Pancreas (tissue), 10 donors: ENCODE data around the gene CORO1A. TPM values are rescaled to one million over a fixed set of nuclear protein-coding genes. Genes with fewer than 3 reads are reported as not detected.

ENCODE experiments used
- ATAC-seq, 4 donors: fragments of 200-7000 bp; cut with Tn5 transposase; one replicate each; pipeline versions ENCODE4 v1.8.0 to v1.9.1; 2020; ENCODE audit warnings: mild to moderate bottlenecking in 4 of 4, moderate library complexity in 4 of 4
- DNase-seq, 6 donors: peaks; one replicate each; pipeline ENCODE4 v3.0.0-alpha.2; 2020
- FAIRE-seq: peaks from 2 replicates; lab custom pipeline; 2012; peaks lifted over from hg19 to GRCh38; lab: Jason Lieb, UNC
- H3K27ac ChIP-seq, 4 donors: fragments of 200-600 bp; sonication (generic); 1 replicate in 3 of 4; 2 replicates in 1 of 4; pipeline versions ENCODE4 v1.5.0 to v1.8.0; 2020
- H3K27me3 ChIP-seq, 4 donors: fragments of 200-600 bp; one replicate each; pipeline ENCODE4 v1.8.0; 2021
- H3K36me3 ChIP-seq, 3 donors: fragments of 200-600 bp; sonication (generic) in 1 of 3; one replicate each; pipeline versions ENCODE4 v1.5.0 to v1.8.0; 2020 to 2021
- H3K4me1 ChIP-seq, 3 donors: fragments of 200-600 bp; one replicate each; pipeline ENCODE4 v1.8.0; 2021
- H3K4me3 ChIP-seq, 4 donors: fragments of 200-600 bp; sonication (generic) in 2 of 4; one replicate each; pipeline versions ENCODE4 v1.5.0 to v1.8.0; 2020 to 2021
- H3K9me3 ChIP-seq, 4 donors: fragments of 200-600 bp; one replicate each; pipeline ENCODE4 v1.8.0; 2021
- CTCF ChIP-seq, 4 donors: fragments of 200-600 bp; sonication (generic) in 3 of 4; IDR thresholded peaks; one replicate each; pipeline versions ENCODE4 v1.5.0 to v1.8.0; 2021; ENCODE audit warnings: antibody characterized with exemption in 4 of 4
- WGBS, 2 donors: extraction: QIAGEN DNeasy Blood & Tissue Kit; methylation state at CpG; one replicate each; pipeline ENCODE4 v1.1.7; 2013; 5-methylcytosine and 5-hydroxymethylcytosine counted together
- intact Hi-C, 3 donors: fragments of 100-400 bp; cut with DNase I; formaldehyde crosslinking; loops; one replicate each; pipeline versions ENCODE4 v1.11.1 to v1.14.2; 2022
- polyA plus RNA-seq, 2 donors: library from polyadenylated mRNA; stranded (reverse); fragments of 200-250 nt; gene quantifications; one replicate each; pipeline ENCODE4 v1.2.3, GENCODE V29; 2013
- total RNA-seq, 6 donors: library from RNA; stranded (reverse); fragmentation: NEBNext Ultra II Directional in 4 of 6; extraction: Animal tissue kit (Norgen Biotek cat#: 25700) in 4 of 6; gene quantifications; one replicate each; pipeline versions ENCODE4 v1.2.1 to v1.2.4, GENCODE V29; 2021 to 2023
- donor health status: healthy with polysubstance abuse.
- donor health status: DM: no; HTN: no; CAD: no; lungs with moderate emphysema.
- donor health status: DM: no; HTN: no; CAD: no.
- donor health status: control.
- donor health status: control.
- donor health status: Bipolar disorder and iron deficiency.
- donor health status: DM: yes; HTN: yes; CAD: no.
- donor health status: DM: no; HTN: no; CAD: no.
- donor health status: DM: no; HTN: no; CAD: no.
- donor health status: DM: yes; HTN: yes; CAD: no.

Gene CORO1A
- total and polyA plus RNA-seq, 8 donors: 2.1 to 26.4 (median 11.3) TPM

GRCh38 chr16:30145657-30146056, 37.7 kb upstream of the CORO1A start:
- no peak for TF ChIP-seq CTCF (IDR thresholded peaks at IDR 0.05)
- WGBS, 2 donors: 49 to 61% methylated on average over 1 of the region's 1 CpG
- DNase-seq (no peak), ATAC-seq (no peak), FAIRE-seq (no peak)
- H3K27me3 ChIP-seq: no peaks in the 10 kb centered on the region
- no peaks in the 10 kb centered on the region for H3K9me3 ChIP-seq
- no peaks in the 10 kb centered on the region for H3K4me1 ChIP-seq
- H3K27ac ChIP-seq: no peak overlapping the region
- intact Hi-C loops: no loop called here
- H3K36me3 ChIP-seq: no peaks in the 10 kb centered on the region
- no peak overlapping the region for H3K4me3 ChIP-seq

GRCh38 chr16:30147843-30148510, 35.4 kb upstream of the CORO1A start:
- DNase-seq (no peak), ATAC-seq (no peak), FAIRE-seq (no peak)
- H3K9me3 ChIP-seq: no peaks in the 10 kb centered on the region
- no peaks in the 10 kb centered on the region for H3K4me1 ChIP-seq
- TF ChIP-seq CTCF (IDR thresholded peaks at IDR 0.05): no peak
- no peaks in the 10 kb centered on the region for H3K27me3 ChIP-seq
- H3K36me3 ChIP-seq: no peaks in the 10 kb centered on the region
- no peak overlapping the region for H3K27ac ChIP-seq
- H3K4me3 ChIP-seq: no peak overlapping the region
- intact Hi-C loops: no loop called here
- 83 to 86% methylated on average over 3 of the region's 3 CpGs for WGBS, 2 donors

- no peak for FAIRE-seq
- Histone ChIP-seq H3K4me1 (no peaks in the 10 kb centered on the region), H3K27ac (no peak overlapping the region), H3K9me3 (no peaks in the 10 kb centered on the region), H3K4me3 (no peak overlapping the region), H3K27me3 (no peaks in the 10 kb centered on the region), H3K36me3 (no peaks in the 10 kb centered on the region)
- intact Hi-C loops: no loop called here
- ATAC-seq: no peak
- DNase-seq: no peak
- 79 to 85% methylated on average over 5 of the region's 5 CpGs for WGBS, 2 donors
- TF ChIP-seq CTCF (IDR thresholded peaks at IDR 0.05): no peak
These were observed 34.0 kb upstream of the CORO1A start for GRCh38 chr16:30149250-30149930.

- TF ChIP-seq CTCF (IDR thresholded peaks at IDR 0.05): no peak
- H3K27me3 ChIP-seq: no peaks in the 10 kb centered on the region
- H3K4me3 ChIP-seq: no peak overlapping the region
- DNase-seq: no peak
- no peak overlapping the region for H3K27ac ChIP-seq
- H3K36me3 ChIP-seq: no peaks in the 10 kb centered on the region
- no peak for FAIRE-seq
- 75 to 80% methylated on average over 7 of the region's 7 CpGs for WGBS, 2 donors
- intact Hi-C loops: no loop called here
- H3K9me3 ChIP-seq: no peaks in the 10 kb centered on the region
- no peaks in the 10 kb centered on the region for H3K4me1 ChIP-seq
- no peak for ATAC-seq
These were observed 32.3 kb upstream of the CORO1A start for GRCh38 chr16:30151091-30151490.

DNA sequence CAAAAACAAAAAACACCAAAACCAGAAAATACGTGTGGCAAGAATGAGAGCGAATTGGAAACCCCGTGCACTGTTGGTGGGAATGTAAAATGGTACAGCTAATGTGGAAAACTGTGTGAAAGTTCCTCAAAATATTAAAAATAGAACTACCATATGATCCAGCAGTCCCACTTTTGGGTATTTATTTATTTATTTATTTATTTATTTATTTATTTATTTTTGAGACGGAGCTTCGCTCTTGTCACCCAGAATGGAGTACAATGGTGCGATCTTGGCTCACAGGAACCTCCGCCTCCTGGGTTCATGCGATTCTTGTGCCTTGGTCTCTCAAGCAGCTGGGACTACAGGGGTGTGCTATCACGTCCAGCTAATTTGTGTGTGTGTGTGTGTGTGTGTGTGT, 30.9 kb upstream of the CORO1A start:
- FAIRE-seq: no peak
- no peak for ATAC-seq
- no peak overlapping the region for H3K4me3 ChIP-seq
- H3K27ac ChIP-seq: no peak overlapping the region
- intact Hi-C loops: no loop called here
- H3K36me3 ChIP-seq: no peaks in the 10 kb centered on the region
- no peaks in the 10 kb centered on the region for H3K27me3 ChIP-seq
- WGBS, 2 donors: 94% methylated on average over 9 of the region's 9 CpGs
- no peak for TF ChIP-seq CTCF (IDR thresholded peaks at IDR 0.05)
- H3K4me1 ChIP-seq: no peaks in the 10 kb centered on the region
- DNase-seq: no peak
- no peaks in the 10 kb centered on the region for H3K9me3 ChIP-seq
